Hepatic stellate cell (primary cell): ENCODE data around the gene CORO7.
A peak's percentile ranks its signal among the peaks of the same experiment; 100 is the strongest.

Experiments
- DNase-seq: peaks from one replicate; pipeline ENCODE4 v3.0.0; 2011; ENCODE audit warnings: low spot score

Gene CORO7

DNA sequence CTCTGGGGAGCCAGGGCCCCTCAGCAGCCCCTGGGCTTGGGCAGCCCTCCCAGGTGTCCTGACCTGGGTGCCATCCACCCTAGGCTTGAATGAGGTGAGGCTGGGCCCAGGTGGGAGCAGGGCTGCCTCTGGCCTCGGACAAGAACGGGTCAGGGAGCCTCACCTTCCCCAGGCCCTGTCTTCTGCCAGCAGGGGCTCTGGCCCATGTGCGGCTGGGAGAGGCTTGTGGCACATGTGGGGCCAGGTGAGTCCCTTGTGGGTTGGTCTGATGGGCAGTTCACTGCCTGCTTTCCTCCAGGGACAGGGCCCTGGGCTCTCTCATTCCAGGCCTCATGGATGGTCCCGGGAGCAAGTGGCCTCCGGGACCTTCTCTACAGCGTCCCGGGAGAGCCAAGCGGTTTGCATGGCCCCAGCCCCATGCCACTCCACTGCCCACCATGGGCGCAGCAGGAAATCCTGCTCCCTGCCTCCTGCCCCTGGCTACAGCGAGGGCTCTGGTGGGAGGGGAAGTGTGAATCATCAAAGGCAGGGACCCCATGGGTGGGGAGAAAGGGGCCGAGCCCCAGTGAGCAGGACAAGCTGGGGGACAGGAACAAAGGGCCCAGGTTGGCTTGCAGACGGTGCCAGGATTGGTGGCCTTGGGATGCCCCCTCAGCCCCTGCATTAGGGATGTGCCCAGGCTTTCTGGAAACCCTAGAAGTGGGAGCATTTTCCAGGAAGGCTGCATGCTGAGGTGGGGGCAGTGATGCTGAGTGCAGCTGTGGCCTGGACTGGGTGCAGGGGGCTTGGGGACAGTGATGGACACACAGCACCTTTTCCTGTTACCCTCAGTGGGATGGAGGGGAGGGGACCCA lies 32.6 kb downstream of the CORO7 start:
- DNase-seq: no peak

DNA sequence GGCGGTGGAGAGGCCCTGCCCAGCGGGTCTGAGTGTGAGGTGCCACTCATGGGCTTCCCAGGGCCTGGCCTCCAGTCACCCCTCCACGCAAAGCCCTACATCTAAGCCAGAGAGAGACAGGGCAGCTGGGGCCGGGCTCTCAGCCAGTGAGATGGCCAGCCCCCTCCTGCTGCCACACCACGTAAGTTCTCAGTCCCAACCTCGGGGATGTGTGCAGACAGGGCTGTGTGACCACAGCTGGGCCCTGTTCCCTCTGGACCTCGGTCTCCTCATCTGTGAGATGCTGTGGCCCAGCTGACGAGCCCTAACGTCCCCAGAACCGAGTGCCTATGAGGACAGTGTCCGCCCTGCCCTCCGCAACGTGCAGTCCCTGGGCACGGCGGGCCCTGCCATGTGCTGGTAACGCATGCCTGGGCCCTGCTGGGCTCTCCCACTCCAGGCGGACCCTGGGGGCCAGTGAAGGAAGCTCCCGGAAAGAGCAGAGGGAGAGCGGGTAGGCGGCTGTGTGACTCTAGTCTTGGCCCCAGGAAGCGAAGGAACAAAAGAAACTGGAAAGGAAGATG lies 33.5 kb downstream of the CORO7 start:
- DNase-seq: no peak

DNA sequence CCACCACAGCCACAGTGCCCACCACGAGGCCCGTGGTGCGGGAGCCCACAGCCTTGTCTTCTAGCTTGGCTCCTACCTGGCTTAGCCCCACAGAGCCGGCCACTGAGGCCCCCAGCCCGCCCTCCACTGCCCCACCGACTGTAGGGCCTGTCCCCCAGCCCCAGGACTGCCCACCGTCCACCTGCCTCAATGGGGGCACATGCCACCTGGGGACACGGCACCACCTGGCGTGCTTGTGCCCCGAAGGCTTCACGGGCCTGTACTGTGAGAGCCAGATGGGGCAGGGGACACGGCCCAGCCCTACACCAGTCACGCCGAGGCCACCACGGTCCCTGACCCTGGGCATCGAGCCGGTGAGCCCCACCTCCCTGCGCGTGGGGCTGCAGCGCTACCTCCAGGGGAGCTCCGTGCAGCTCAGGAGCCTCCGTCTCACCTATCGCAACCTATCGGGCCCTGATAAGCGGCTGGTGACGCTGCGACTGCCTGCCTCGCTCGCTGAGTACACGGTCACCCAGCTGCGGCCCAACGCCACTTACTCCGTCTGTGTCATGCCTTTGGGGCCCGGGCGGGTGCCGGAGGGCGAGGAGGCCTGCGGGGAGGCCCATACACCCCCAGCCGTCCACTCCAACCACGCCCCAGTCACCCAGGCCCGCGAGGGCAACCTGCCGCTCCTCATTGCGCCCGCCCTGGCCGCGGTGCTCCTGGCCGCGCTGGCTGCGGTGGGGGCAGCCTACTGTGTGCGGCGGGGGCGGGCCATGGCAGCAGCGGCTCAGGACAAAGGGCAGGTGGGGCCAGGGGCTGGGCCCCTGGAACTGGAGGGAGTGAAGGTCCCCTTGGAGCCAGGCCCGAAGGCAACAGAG lies 34.2 kb downstream of the CORO7 start:
- DNase-seq: no peak

DNA sequence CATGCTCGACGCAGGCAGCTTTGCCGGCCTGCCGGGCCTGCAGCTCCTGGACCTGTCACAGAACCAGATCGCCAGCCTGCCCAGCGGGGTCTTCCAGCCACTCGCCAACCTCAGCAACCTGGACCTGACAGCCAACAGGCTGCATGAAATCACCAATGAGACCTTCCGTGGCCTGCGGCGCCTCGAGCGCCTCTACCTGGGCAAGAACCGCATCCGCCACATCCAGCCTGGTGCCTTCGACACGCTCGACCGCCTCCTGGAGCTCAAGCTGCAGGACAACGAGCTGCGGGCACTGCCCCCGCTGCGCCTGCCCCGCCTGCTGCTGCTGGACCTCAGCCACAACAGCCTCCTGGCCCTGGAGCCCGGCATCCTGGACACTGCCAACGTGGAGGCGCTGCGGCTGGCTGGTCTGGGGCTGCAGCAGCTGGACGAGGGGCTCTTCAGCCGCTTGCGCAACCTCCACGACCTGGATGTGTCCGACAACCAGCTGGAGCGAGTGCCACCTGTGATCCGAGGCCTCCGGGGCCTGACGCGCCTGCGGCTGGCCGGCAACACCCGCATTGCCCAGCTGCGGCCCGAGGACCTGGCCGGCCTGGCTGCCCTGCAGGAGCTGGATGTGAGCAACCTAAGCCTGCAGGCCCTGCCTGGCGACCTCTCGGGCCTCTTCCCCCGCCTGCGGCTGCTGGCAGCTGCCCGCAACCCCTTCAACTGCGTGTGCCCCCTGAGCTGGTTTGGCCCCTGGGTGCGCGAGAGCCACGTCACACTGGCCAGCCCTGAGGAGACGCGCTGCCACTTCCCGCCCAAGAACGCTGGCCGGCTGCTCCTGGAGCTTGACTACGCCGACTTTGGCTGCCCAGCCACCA lies 35.1 kb downstream of the CORO7 start:
- DNase-seq: no peak

DNA sequence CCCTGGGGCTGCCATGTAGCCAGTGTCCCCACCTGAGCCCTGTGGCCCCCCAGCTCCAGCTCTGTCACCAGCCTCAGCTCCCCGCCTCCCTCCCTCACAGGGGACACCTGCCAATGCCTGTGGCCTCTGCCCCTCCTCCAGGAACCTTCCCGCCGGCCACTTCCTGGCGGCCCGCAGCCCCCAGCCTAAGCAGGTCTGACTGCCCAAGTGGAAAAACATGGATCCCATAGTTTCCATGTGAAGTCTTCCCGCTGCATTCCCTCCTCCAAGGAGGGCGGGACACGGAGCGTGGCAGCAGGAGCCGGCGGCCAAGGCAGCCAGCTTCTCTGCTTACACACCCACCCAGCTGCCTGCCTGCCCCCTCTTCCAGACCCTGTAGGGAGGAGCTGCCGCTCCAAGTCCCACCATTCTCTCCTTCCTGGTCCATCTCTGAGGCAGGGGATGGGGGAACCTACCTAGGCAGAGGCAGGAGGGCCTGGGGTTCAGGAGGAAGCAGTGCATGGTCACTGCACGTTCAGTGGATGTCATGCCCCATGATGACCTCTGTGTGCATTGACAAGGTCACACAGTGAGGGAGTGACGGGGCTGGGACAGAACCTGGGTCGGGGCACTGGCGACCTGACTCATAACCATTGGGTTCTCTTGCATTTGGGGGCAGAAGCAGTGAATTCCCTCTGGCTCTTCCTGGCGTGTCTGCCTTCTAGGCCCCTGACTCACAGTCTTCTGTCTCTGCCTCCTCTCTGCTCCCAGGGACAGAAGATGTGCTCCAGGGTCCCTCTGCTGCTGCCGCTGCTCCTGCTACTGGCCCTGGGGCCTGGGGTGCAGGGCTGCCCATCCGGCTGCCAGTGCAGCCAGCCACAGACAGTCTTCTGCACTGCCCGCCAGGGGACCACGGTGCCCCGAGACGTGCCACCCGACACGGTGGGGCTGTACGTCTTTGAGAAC lies 36.0 kb downstream of the CORO7 start:
- DNase-seq: no peak

DNA sequence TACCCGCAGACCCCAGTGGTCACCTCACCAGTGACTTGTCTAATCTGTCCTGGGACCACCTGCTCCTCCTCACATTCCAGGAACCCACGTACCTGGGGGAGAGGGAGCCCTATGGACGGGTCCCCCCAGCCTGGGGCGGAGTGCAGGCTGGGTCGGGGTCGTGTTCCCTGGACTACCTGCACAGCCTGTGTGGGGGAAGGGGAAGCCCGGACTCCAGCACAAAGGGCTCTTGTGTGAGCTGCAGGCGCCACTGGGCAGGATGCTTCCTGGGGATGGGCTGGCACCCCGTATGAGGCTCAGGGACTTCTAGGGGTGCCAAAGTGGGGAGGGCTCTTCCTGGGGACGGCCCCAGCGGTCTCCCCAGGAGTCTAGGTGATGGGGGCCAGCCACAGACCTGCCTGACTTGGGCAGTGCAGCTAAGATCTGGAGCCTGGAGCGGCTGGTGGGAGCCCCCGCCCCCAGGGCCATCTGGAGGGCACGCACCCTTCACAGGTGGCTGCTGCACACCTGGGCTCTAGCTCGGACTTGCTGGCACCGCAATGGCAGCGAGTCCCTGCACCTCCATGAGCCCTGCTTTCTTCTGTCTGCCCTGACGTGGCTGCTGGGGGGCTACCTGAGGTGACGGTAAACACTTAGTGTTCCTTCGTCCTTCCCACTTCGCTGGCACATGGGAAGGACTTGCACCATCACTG lies 37.3 kb downstream of the CORO7 start:
- no peak for DNase-seq

DNA sequence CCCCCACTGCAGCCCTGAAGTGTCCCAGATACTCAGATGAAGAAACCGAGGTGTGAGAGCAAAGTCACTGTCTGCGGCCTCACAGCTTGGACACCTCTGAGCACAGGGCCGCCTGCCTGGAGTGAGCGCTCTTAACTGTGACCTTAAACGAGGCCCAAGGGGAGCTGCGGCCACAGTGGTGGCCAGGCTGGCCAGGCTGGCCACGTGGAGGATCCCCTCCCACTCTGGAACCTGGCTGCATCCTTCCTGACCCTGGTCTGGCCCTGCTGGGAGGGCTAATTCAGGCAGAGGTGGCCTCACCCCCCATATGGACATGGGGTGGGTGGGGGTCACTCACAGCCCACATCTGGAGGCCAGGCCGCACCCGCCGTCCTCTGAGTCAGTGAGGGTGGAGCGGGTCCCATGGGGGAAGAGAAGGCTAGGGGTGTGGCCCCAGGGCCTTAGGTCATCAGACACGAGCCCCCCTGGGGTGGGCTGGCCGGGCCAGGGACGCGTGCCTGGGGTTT lies 38.2 kb downstream of the CORO7 start:
- DNase-seq: peak; percentile 38

DNA sequence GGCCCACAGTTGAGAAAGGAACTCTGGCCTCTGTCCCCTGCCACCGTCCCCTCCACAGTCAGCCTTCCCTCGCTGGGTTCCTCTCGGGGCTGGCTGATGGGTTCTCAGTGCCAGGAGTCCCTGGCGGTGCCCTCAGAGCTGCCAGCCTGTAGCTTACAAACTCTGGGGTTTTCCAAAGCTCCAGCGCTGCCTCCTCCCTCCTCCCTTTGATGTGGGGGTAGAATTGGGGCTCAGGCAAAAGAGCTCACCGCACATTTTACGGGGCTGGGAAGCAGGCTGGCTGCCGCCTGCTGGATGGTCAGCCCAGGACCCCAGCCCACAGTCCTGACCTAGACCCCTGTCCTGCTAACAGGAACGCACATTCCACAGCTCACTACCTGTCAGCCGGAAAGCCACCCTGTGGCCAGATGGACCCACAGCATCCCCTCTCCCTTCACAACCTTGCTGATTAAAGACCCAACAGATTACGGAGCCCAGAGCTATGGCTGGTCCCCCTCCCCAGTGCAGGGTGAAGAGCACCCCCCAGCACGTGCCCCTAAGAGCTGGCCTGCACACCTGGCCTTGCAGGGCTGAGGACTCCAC lies 38.7 kb downstream of the CORO7 start:
- no peak for DNase-seq

DNA sequence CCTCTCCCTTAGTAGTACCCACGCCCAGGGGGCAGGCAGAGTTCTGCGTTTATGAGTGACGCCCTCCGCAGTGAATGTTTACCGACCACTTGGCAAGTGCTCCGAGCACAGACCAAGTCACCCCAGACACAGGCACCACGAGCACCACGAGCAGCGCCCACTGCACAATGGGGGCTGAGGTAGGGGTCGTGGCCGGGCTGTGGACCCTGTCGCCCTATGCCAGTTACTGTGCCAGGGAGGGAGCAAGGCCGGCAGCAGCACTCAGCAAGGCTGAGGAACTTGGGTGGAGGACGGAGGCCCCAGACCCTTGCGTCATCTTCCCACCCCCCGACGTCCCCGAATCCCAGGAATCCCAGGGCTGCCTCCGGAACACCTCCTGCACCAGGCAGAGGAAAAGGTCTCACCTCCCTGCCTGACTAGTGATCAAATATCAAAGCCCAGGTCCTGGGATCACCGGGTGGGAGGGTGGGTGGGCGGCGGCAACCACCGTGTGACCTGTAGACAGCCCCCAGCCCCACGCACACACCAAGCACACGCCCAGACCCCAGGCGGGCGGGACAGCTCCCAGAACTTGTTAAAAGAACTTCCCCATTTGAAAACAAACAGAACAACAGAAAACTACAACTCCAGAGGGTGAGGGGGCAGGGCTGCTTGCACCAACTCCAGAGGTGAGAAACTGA lies 39.4 kb downstream of the CORO7 start:
- DNase-seq: peak; percentile 47

DNA sequence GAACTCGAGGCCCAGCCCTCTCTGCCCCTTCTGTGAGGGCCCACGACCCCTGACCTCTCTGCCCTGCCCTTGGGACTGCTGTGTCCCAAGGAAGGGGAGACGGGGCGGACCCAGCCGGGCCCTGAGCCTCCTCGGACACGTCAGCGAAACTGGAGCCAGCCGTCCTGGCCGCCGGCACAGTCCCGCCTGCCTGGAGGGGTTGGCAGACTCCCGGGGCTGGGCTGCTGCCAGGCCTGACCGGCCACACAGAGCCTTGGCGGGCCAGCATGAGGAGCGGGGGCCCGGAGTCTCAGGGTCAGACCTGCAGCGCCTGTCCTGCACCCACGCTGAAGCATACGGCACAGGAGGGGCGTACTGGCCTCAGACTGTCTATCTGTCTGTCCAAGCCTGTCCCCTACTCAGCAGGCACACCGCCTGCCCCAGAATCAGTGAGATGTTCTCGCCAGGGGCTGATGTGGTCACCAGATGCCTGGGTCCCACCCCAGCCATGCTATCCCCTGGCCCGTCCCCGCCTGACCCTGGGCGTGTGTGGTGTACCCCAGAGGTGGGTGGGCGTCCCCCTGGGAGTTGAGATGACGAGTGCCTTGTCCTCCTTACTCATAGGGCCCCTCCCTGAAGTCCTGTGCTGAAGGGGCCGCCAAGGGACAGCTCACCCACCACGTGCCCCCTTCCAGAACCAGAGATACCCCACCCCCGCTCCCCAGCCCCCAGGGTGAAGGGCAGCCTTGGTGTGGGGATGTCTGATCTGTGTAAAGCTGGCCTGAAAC lies 40.1 kb downstream of the CORO7 start:
- DNase-seq: peak; percentile 82

DNA sequence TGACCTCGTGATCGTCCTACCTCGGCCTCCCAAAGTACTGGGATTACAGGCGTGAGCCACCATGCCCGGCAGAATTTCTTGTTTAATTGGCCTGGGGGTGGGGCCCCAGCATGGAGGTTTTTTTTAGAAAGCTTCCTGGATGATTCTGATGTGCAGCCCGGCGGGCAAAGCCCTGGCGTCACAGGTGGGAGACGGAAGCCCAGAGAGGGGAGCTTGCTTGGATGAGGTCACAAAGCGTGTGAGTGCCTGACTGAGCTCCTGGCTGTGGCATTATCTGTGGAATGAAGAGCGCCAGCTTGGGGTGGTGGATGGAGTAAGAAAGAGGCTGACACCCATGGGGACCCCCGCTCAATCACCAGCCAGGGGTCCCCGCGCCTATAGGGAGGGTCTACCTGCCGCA lies 40.7 kb downstream of the CORO7 start:
- peak; percentile 69 for DNase-seq

DNA sequence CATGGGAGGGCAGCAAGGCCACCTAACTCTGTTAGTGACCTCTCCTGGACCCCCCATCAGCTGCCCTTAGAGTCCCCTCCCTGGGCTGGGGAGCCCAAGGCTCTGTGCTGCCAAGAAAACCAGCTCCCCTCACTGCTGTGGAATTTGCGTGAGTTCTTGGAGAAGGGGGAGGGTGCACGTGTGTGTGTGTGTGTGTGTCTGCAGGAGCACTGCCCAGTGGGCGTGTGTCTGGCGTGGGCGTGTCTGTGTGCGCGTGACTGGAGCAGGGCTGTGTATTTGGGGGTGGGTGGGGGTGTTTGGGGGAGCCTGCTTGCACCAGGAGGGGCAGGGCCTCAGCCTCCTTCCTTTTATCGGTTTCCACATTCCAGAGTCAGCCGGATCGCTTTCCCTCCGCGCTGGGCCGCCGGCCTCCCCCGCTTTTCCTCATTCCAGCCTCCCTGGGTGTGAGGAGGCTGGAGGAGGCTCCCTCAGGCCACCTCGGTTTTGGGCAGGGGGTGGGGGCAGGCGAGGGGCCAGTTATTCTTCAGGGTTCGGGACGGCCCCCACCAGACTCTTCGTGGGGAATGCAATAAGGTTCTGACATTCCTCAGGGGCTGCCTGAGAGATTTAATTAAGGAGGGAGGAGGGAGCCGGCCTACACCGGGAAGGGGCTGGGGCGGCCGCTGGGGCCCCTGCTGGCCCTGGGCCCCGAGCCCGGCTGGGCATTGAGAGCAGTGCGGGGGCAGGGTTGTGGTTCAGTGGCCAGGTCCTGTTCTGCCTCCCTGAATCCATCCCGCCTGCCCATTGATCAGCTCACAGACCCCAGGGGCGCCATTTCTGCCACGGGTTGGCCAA lies 42.3 kb downstream of the CORO7 start:
- peak; percentile 93 for DNase-seq

DNA sequence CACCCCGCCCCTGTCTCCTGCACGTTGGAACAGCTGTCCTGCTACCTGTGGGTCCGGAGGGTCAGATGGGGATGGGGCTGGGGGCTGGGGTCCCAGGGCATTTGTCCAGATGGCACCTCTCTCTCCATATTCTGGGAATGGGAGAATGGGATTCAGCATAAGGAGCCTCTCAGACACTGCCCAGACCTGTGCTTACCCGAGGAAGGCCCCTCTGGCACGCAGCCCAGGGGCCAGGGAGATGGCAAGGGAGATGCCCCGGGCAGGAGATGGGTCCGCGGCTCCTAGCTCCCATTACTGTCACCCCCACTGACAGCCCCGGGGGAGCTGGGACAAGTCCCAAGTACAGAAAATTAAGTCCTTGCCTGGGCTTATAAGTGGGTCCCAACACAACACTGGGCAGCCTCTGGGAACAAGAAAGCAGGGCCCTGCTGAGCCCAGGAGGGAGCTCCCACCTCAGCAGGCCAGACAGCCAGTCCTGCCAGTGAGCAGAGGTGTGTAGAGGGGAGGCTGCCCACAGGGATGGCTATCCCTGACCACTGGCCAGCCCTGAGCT lies 43.0 kb downstream of the CORO7 start:
- peak; percentile 49 for DNase-seq

DNA sequence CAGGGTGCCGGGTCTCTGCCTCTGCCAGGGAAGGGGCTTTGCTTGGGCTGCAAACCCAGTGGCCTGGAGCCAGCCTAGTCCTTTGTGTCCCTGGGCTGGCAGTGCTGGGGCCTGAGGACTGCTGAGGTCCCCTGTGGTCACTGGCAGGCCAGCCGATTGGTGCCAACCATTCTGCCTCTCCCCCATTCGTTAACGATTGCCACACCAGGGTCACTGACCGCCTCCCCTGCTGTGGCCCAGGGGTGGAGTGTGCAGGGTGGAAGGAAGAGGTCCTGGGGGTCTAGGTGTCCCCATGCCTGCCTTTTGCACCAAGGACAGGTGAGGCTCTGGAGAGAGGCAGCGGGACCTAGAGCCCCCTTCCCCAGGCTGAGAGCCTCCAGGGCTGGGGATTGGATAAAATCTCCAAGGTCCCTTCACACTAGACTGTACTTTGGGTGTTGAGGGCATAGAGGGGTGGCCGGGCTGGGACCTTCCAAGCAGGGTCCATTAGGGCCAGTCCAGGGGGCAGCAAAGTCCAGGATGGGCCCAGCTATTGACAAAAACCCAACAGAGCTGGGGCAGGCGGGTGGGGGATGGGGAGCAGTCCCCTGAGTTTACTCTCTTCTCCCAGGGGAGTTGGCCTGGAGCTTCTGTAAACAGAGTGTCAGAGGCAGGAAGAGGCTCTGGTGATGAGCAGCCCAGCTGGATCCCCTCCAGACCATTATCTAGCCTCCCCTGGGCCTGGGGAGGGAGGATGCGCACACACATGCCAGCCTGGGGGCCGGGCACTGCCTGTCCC lies 43.6 kb downstream of the CORO7 start:
- DNase-seq: peak; percentile 84

DNA sequence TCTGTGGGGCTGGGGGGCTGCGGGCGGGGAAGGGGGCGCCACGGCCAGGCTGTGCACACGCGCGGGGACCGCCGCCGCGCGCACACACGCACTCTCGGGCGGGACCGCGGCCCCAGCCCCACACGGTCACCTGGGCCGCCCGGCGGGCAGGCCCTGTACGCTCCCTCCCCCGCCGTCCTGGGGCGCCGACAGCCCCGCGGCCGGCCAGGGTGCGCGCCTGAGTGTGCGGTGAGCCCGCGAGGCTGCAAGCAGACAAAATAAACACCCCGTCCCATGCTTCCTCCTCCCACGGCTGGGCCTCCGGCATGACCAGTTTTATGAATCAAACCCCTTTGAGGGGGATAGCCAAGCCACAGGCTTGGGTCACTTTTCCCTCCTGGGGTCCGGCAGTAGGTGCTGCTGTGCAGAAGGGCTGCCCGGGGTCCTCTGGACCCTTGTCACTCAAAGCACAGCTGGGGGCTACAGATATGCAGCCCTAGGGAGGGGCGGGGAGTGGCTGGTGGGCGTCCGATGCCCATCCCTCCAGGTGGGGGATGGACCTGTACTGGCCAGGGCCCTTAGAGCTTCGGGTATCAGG lies 44.3 kb downstream of the CORO7 start:
- DNase-seq: no peak
